Measurements from ENCODE around the gene IGLL1.

IGLL1 gene

GRCh38 chr22:23527971-23528740 is 51.9 kb downstream of the IGLL1 start:
- DNase-seq (ENCODE audit: low read depth in 2 of 2), result no peak

- no peak for DNase-seq (ENCODE audit: low read depth in 2 of 2)
These were observed 53.3 kb downstream of the IGLL1 start for GRCh38 chr22:23526596-23527316.

- DNase-seq (ENCODE audit: low read depth in 2 of 2), result no peak
These were observed 54.6 kb downstream of the IGLL1 start for GRCh38 chr22:23525510-23525909.

- DNase-seq (ENCODE audit: low read depth in 2 of 2), result no peak
These were observed 55.9 kb downstream of the IGLL1 start for GRCh38 chr22:23524226-23524625.

GRCh38 chr22:23523713-23524112 is 56.4 kb downstream of the IGLL1 start:
- DNase-seq (ENCODE audit: low read depth in 2 of 2), result no peak
